Measurements from ENCODE around the gene NETO1.

GRCh38 chr18:72727776-72728175 lies 140.0 kb downstream of the NETO1 start:
- TF ChIP-seq, protein P1, sequence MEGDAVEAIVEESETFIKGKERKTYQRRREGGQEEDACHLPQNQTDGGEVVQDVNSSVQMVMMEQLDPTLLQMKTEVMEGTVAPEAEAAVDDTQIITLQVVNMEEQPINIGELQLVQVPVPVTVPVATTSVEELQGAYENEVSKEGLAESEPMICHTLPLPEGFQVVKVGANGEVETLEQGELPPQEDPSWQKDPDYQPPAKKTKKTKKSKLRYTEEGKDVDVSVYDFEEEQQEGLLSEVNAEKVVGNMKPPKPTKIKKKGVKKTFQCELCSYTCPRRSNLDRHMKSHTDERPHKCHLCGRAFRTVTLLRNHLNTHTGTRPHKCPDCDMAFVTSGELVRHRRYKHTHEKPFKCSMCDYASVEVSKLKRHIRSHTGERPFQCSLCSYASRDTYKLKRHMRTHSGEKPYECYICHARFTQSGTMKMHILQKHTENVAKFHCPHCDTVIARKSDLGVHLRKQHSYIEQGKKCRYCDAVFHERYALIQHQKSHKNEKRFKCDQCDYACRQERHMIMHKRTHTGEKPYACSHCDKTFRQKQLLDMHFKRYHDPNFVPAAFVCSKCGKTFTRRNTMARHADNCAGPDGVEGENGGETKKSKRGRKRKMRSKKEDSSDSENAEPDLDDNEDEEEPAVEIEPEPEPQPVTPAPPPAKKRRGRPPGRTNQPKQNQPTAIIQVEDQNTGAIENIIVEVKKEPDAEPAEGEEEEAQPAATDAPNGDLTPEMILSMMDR (conservative IDR thresholded peaks at IDR 0.05): no peak
- TF ChIP-seq ZFX (IDR thresholded peaks at IDR 0.05): no peak
